NOMO-1 treated with DMSO at 0.1 percent for 48 hours (cell line): ENCODE results near the gene AGO1.
A peak's percentile ranks its signal among the peaks of the same experiment; 100 is the strongest.

Source experiments
- DNase-seq: peaks from one replicate; lab custom pipeline; 2025; ENCODE audit not compliant: unreplicated experiment; lab: John Stamatoyannopoulos, UW

AGO1 gene

GRCh38 chr1:35902671-35903070, 19.7 kb downstream of the AGO1 start:
- DNase-seq = no peak

GRCh38 chr1:35914717-35915116, 31.7 kb downstream of the AGO1 start:
- DNase-seq = no peak

GRCh38 chr1:35915693-35916092, 32.7 kb downstream of the AGO1 start:
- DNase-seq = no peak

- DNase-seq = no peak
Observed at GRCh38 chr1:35923791-35924221, 40.8 kb downstream of the AGO1 start.

GRCh38 chr1:35924838-35925237, 41.8 kb downstream of the AGO1 start:
- peak; percentile 90 for DNase-seq

GRCh38 chr1:35925741-35926140, 42.7 kb downstream of the AGO1 start:
- no peak for DNase-seq

DNA sequence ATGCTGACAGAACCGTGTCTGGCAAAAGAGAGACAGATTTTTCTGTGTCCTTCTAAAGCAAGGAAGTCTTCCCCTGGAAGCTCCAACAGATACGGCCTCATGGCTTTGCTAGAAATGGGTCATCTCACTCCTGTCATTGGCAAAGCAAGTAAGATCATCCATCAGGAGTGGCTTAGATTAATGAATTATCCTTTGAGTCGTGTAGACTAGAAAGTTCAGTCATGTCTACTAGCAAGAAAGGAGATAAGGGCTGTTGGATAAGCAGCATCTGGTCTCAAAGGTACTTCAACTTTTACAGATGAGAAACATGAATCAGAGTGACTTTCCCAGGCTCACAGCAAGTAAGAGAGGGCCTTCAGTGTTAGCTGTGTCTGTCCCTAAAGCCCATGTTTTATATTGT, 44.5 kb downstream of the AGO1 start:
- DNase-seq = no peak

DNA sequence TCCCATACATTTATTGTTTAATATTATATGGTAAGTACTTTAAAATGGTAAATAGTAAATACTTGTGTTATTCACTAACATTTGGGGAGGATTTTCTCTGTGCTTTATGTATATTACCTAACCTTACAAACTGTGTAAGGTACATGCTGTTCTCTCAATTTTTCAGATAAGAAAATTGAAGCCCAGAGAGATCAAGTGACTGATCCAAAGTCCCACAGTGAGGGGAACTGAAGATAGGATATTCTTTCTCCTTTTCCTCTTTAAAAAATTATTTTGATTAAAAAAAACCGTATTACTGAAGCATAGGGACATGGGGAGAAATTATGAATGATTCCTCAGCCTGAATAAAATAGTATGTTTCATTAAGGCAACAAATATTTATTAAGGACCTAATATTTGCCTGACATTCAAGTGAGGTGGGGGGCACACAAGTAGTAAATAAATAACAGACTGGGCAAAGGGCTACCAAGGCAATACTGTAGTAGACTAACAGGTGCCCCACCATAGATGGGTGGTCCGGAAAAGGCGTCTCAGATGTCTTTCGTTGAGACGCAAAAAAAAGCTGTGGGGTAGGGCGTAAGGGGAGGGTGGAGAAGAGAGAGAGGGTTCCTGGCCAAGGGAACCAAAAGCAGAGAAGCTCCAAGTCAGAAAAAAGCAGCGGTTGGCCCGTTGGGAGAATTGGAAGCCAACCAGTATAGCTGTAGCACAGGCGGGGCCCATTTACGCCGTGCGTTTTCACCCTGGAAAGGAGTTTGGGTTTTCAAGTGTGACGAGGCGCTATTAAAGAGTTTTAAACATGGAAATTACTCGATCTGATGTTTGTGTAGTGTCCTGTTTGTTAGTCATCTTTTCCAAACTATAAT, 47.0 kb downstream of the AGO1 start:
- no peak for DNase-seq

GRCh38 chr1:35930593-35931445, 47.8 kb downstream of the AGO1 start, which contains the start of gene AGO3:
Gene AGO3, plus strand, starts transcription at chr1:35931105. Its CDS starts 322 bp downstream, at chr1:35931427.
- DNase-seq = peak; percentile 83

DNA sequence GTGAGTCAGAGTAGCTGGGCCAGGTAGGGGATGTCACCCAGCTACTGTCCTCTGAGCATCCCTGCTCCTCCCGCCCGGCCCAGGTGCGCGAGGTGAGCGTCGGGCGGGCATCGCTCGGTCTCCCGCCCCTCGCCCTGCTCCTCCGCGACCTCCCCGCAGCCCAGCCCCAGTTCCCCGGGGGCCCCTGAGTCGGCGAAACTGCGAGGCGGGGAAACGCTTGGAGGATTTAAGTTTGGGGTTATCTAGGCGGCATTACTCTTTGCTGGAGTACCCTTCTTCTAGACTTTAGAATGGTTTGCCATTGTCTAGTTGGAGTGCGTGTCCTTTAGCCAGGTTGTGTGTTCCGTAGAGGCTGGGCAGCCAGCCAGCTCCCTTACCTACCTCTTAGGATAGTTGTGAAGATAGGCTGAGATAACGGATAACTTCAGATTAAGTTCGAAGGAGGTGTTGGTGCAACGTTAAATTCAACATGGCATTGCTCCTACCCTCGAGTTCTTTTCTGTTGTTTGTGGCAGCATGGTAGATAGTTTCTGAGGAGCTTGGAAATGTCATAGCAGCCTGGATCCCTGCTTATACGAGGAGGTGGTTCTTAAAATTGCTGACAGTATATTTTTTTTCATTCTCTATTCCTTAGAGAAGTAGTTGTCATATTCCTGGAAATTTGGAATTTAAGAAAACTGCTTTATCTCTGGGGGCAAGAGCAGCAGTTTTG, 48.6 kb downstream of the AGO1 start:
- no peak for DNase-seq

DNA sequence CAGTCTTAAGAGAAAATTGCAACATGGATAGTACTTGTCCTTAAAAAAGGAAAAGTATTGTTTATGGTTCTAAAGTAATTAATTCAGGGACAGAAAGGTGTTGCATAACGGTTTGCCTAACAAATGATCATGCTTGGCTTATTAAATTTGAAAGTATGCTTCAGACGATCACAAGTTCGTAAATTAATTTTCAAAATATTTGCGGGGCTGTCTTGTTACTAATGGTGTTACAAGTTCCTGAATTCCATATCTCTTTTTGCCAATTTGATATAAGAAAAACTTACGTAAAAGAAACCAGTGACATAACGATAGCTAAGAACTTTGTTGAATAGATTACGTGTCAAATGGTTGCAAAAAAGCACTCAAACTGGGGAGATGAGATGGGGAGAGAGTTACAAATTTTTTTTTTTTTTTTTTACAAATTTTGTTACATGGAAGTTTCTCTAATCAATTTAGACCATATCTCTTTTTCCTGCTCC, 49.2 kb downstream of the AGO1 start:
- no peak for DNase-seq

GRCh38 chr1:35932941-35933340, 49.9 kb downstream of the AGO1 start:
- DNase-seq = no peak

DNA sequence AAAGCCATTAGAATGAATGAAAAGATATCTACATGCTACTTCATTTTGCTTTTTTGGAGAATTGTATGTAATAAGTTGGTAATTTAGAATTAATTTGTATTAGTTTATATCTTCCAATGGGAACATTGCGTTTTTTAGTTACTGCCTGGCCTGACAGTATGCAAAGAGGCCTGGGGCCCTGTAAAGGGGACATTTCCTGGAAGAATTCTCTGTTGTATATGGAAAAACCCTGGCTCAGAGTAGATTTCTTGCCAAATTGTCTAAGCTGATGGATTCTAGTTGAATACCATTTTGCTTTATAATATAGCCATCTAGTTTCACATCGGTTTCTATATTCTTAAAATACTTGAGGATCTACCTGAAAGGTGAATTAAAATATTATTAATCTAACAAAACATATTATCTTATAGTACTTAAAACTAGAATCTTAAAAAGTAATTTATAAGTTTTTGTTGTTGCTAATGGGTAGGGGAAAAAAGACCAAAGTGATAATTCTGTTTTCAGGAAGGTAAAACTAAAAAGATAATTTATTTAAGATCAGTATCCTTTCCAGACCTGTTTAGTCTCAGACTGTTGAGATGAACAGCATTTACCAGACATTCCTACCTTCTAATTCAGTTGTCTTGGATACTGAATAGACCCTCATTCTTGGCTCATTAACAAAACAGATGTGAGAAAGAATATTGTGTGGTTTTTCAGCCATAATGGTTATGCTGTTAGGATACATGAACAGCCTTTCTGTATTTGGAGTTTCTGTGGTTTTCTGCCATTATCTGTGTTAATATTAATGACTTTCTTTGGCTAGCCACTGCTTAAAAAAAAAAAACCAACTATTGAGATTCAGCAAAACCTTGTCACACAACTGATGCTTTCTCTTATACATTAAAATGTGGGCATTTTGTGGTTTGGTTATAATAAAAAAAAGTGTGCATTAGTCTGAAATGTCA, 52.7 kb downstream of the AGO1 start:
- DNase-seq = no peak

- DNase-seq = no peak
Observed at GRCh38 chr1:35936838-35937237, 53.8 kb downstream of the AGO1 start.

DNA sequence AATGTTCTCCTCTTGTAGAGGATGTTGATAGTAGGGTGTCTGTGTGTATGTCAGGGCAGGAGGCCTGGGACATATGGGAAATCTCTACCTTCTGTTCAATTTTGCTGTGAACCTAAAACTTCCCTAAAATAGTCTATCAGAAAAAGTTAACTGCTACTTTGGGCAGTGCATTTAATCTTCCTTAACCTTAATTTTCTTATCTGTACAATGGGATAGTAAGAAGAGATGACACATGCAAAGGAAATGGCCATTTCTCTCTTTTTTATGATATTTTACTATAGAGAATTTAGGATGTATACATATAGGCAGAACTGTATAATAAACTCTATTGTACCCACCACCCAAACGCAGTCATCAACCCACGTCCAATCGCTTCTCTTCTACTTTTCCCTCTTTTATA, 56.5 kb downstream of the AGO1 start:
- no peak for DNase-seq

- no peak for DNase-seq
Observed at GRCh38 chr1:35945327-35945726, 62.3 kb downstream of the AGO1 start.

DNA sequence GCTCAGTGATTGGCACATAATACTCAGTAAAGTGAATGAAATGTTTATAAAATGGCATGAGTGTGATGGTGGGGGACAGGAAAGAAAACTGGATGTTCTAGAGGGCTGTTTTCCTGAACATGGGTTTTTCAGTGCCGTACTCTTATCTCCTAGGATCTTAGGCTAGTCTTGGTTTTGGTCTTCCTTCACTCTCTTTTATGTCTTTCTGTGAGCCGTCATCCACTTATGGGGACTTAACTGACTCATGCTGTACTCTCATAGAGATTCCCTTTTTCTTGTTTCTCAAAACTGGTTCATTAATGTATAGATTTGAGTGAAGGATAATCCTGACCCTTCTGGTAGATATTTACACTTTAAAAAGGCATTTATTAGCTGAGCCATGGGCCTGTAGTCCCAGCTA, 64.5 kb downstream of the AGO1 start:
- DNase-seq = no peak

DNA sequence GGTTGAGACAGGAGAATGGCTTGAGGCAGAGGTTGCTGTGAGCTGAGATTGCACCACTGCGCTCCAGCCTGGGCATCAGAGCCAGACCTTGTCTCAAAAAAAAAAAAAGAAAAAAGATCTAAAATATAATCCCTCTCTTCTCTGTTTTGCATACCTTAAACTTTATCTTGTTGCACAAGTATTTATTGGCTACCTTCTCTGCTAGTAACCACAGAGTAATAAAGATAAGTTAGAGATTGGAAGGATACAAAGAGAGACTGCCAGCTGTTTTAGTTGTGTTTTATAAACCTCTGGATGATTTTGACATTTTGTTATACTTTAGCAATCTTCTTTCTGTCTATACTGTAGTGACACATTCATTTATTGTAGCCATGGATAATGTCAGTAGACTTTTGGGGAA, 75.5 kb downstream of the AGO1 start:
- DNase-seq = no peak

DNA sequence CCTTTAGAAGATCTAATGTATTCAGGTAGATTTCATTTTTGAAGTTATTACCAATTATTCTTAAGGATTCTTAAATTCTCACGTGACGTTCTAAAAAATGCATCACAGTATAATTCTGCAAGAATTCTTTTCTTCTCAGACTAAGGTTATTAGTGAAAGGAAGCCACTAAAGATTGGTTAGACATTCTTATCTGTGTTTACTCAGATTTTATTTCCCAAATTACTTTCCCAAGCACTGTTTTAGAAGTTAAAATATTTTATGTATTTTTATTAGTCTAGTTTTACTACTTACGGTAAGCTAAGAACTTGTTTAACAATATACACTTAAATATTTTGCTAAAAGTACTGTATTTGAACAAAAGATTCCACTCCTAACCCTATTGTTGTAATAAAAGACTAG, 76.3 kb downstream of the AGO1 start:
- no peak for DNase-seq

DNA sequence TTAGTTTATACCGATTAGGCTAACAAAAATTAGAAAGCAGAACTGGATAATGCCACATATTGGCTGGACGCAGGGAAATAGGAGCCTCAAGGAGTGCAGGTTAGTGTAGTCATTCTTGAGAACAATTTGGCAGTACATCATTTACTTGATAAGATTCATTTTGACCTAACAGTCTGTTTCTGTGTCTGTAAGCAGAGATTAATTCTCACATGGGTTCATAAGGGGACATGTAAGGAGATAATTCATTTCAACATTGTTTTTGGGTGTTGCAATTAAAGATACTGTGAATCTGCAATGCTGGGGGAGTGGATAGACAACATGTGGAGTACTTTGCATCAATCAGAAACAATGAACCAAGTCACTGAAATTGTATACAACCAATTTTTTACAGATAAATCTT, 79.9 kb downstream of the AGO1 start:
- DNase-seq = no peak
